NCI-H82 (cell line): ENCODE measurements around the gene BCKDK.
"Not testable (repeated sequence)": the region's sequence is repeated elsewhere in the genome, so short reads cannot be mapped to it uniquely, and the experiment has no call there.

ENCODE experiments used
- DNase-seq: peaks from one replicate; lab custom pipeline; 2025; lab: John Stamatoyannopoulos, UW

BCKDK gene

GRCh38 chr16:31142109-31143010, 34.2 kb downstream of the BCKDK start:
- DNase-seq = peak; percentile 99

- no peak for DNase-seq
Measured at GRCh38 chr16:31143011-31143693, 35.0 kb downstream of the BCKDK start.

GRCh38 chr16:31143694-31144148, 35.5 kb downstream of the BCKDK start:
- peak; percentile 14 for DNase-seq

- peak; percentile 37 for DNase-seq
Measured at GRCh38 chr16:31144418-31144817, 36.2 kb downstream of the BCKDK start.

- DNase-seq = no peak
Measured at GRCh38 chr16:31145398-31145990, 37.3 kb downstream of the BCKDK start.

- no peak for DNase-seq
Measured at GRCh38 chr16:31147574-31147973, 39.4 kb downstream of the BCKDK start.

GRCh38 chr16:31148281-31148728, 40.1 kb downstream of the BCKDK start:
- DNase-seq = peak; percentile 36

GRCh38 chr16:31148896-31149295, 40.7 kb downstream of the BCKDK start:
- DNase-seq = no peak

GRCh38 chr16:31149332-31149731, 41.1 kb downstream of the BCKDK start:
- no peak for DNase-seq

GRCh38 chr16:31149894-31150890, 42.0 kb downstream of the BCKDK start, which contains the start of gene PRSS36:
PRSS36 (minus strand) TSS chr16:31150066; CDS start chr16:31150035, 31 bp downstream.
- DNase-seq = no peak

GRCh38 chr16:31150976-31151375, 42.8 kb downstream of the BCKDK start:
- DNase-seq = not testable (repeated sequence)

GRCh38 chr16:31157136-31157535, 49.0 kb downstream of the BCKDK start:
- DNase-seq = no peak
